ENCODE measurements around the gene CAMK1D. TPM values are rescaled to one million over a fixed set of nuclear protein-coding genes. Genes with fewer than 3 reads are reported as not detected.

Gene CAMK1D
- total RNA-seq, 1 experiment from 2014 or later: 6.3 TPM

GRCh38 chr10:12416344-12417050 is 67.2 kb downstream of the CAMK1D start:
- Histone ChIP-seq H2BK5ac (ENCODE audit: insufficient read length, low read length) (no peak overlapping the region), H3T11ph (ENCODE audit: low read length) (no peak overlapping the region), H3K4me2 (ENCODE audit: insufficient read depth, insufficient read length, low read length) (no peak overlapping the region), H3K23me2 (ENCODE audit: insufficient read length, low read depth, low read length, poor library complexity, severe bottlenecking) (no peaks in the 10 kb centered on the region), H3K18ac (ENCODE audit: insufficient read length, low read depth, low read length) (no peak overlapping the region), H3K9ac (ENCODE audit: extremely low read depth, insufficient read length, low read length) (no peak overlapping the region), H2BK20ac (ENCODE audit: low read depth, low read length, poor library complexity, severe bottlenecking) (no peak overlapping the region), H4K20me1 (ENCODE audit: control insufficient read depth, insufficient read depth, insufficient read length) (no peaks in the 10 kb centered on the region), H4K8ac (replicated peaks; ENCODE audit: insufficient read length, low read depth, low read length) (no peak overlapping the region), H3K79me2 (ENCODE audit: insufficient read depth, low read length) (no peaks in the 10 kb centered on the region), H3K79me1 (ENCODE audit: insufficient read depth, low read depth, low read length, poor library complexity, severe bottlenecking) (no peaks in the 10 kb centered on the region), H3K23ac (ENCODE audit: insufficient read length, low read depth, low read length) (no peak overlapping the region), H3K4me1 (ENCODE audit: insufficient read depth, low read length) (no peaks in the 10 kb centered on the region), H3K27me3 (ENCODE audit: insufficient read depth, low read length) (no peaks in the 10 kb centered on the region), H2AK5ac (ENCODE audit: insufficient read length, low read length) (no peak overlapping the region), H3K27ac (ENCODE audit: insufficient read length, low read depth, low read length) (no peak overlapping the region), H4K5ac (ENCODE audit: insufficient read length, low read depth, low read length) (no peak overlapping the region), H3K4ac (ENCODE audit: low read depth, low read length) (no peak overlapping the region), H4K91ac (ENCODE audit: insufficient read length, low read depth, low read length) (no peak overlapping the region), H3K56ac (ENCODE audit: insufficient read length, low read depth, low read length) (no peak overlapping the region), H2AFZ (ENCODE audit: low read length) (no peak overlapping the region), H2BK120ac (ENCODE audit: low read depth, low read length, poor library complexity, severe bottlenecking) (no peak overlapping the region), H3K14ac (ENCODE audit: insufficient read depth, low read length) (no peak overlapping the region), H2BK15ac (ENCODE audit: low read depth, low read length) (no peak overlapping the region), H2BK12ac (ENCODE audit: insufficient read length, low read depth, low read length) (no peak overlapping the region), H3K9me3 (ENCODE audit: control insufficient read depth, low read depth, low read length) (no peaks in the 10 kb centered on the region)
- H3K36me3 Mint-ChIP-seq (ENCODE audit: insufficient read depth in 1 of 3, low read depth in 3 of 3): peaks cover 0 to 1% (median 0%) of the 10 kb centered on the region in 3 experiments; a peak in 3 of 7 replicates
- no peaks in the 10 kb centered on the region for H3K4me1 Mint-ChIP-seq
- H3K27me3 Mint-ChIP-seq (ENCODE audit: low read depth): no peaks in the 10 kb centered on the region
- H3K9me3 Mint-ChIP-seq: peaks cover 0 to 2% of the 10 kb centered on the region in 2 experiments; a peak in 2 of 5 replicates
- TF ChIP-seq CTCF (conservative IDR thresholded peaks at IDR 0.05): no peak
- no peak for DNase-seq
- H3K4me3 Mint-ChIP-seq: no peak overlapping the region
- no peak overlapping the region for H3K27ac Mint-ChIP-seq
- WGBS (ENCODE audit: extremely low coverage, insufficient read length, low lambda C conversion rate): no CpG with 5 or more reads among the region's 13 CpGs

Data from H9 (cell line).